ENCODE measurements around the gene U2SURP. TPM values are rescaled to one million over a fixed set of nuclear protein-coding genes. Genes with fewer than 3 reads are reported as not detected.

Gene U2SURP
- total and polyA plus RNA-seq, 9 donors, result 53.2 to 91.8 (median 77.0) TPM

GRCh38 chr3:143081365-143081764 lies 80.0 kb downstream of the U2SURP start:
- Histone ChIP-seq H3K4me1 (ENCODE audit: control insufficient read depth, insufficient read depth, low read length) (no peaks in the 10 kb centered on the region), H3K4me3 (ENCODE audit: low read length) (no peak overlapping the region), H3K9me3 (replicated peaks; ENCODE audit: control insufficient read depth, low read depth, low read length) (no peaks in the 10 kb centered on the region), H3K27me3 (ENCODE audit: control insufficient read depth, insufficient read depth, low read length) (no peaks in the 10 kb centered on the region), H3K27ac (ENCODE audit: low read length) (no peak overlapping the region), H3K36me3 (ENCODE audit: control insufficient read depth, insufficient read depth, low read length) (no peaks in the 10 kb centered on the region)
- WGBS (ENCODE audit: insufficient coverage), result no CpG with 5 or more reads among the region's 1 CpG
- no peak for DNase-seq

- no peaks in the 10 kb centered on the region for H3K27me3 ChIP-seq (ENCODE audit: control insufficient read depth, insufficient read depth, low read length)
- DNase-seq, result no peak
- no peak overlapping the region for H3K27ac ChIP-seq (ENCODE audit: low read length)
- whole genome bisulfite sequencing (ENCODE audit: insufficient coverage), result 84% methylated on average over 16 of the region's 19 CpGs
- no peak overlapping the region for H3K4me3 ChIP-seq (ENCODE audit: low read length)
- no peaks in the 10 kb centered on the region for H3K4me1 ChIP-seq (ENCODE audit: control insufficient read depth, insufficient read depth, low read length)
- H3K9me3 ChIP-seq (replicated peaks; ENCODE audit: control insufficient read depth, low read depth, low read length), result no peaks in the 10 kb centered on the region
- no peaks in the 10 kb centered on the region for H3K36me3 ChIP-seq (ENCODE audit: control insufficient read depth, insufficient read depth, low read length)
Observed at GRCh38 chr3:143081844-143082778, 80.7 kb downstream of the U2SURP start.

GRCh38 chr3:143083781-143084180 lies 82.4 kb downstream of the U2SURP start:
- H3K9me3 ChIP-seq (replicated peaks; ENCODE audit: control insufficient read depth, low read depth, low read length), result no peaks in the 10 kb centered on the region
- H3K27ac ChIP-seq (ENCODE audit: low read length), result no peak overlapping the region
- no peaks in the 10 kb centered on the region for H3K27me3 ChIP-seq (ENCODE audit: control insufficient read depth, insufficient read depth, low read length)
- DNase-seq, result no peak
- no peaks in the 10 kb centered on the region for H3K36me3 ChIP-seq (ENCODE audit: control insufficient read depth, insufficient read depth, low read length)
- 100% methylated on average over 1 of the region's 3 CpGs for WGBS (ENCODE audit: insufficient coverage)
- no peaks in the 10 kb centered on the region for H3K4me1 ChIP-seq (ENCODE audit: control insufficient read depth, insufficient read depth, low read length)
- H3K4me3 ChIP-seq (ENCODE audit: low read length), result no peak overlapping the region

GRCh38 chr3:143084856-143085731 lies 83.7 kb downstream of the U2SURP start:
- 83% methylated on average over 9 of the region's 17 CpGs for WGBS (ENCODE audit: insufficient coverage)
- Histone ChIP-seq H3K27me3 (ENCODE audit: control insufficient read depth, insufficient read depth, low read length) (no peaks in the 10 kb centered on the region), H3K36me3 (ENCODE audit: control insufficient read depth, insufficient read depth, low read length) (no peaks in the 10 kb centered on the region), H3K27ac (ENCODE audit: low read length) (no peak overlapping the region), H3K9me3 (replicated peaks; ENCODE audit: control insufficient read depth, low read depth, low read length) (no peaks in the 10 kb centered on the region), H3K4me1 (ENCODE audit: control insufficient read depth, insufficient read depth, low read length) (no peaks in the 10 kb centered on the region), H3K4me3 (ENCODE audit: low read length) (no peak overlapping the region)
- peak; percentile 40 for DNase-seq

- H3K4me3 ChIP-seq (ENCODE audit: low read length), result no peak overlapping the region
- no CpG with 5 or more reads among the region's 1 CpG for WGBS (ENCODE audit: insufficient coverage)
- H3K36me3 ChIP-seq (ENCODE audit: control insufficient read depth, insufficient read depth, low read length), result no peaks in the 10 kb centered on the region
- no peak overlapping the region for H3K27ac ChIP-seq (ENCODE audit: low read length)
- no peaks in the 10 kb centered on the region for H3K27me3 ChIP-seq (ENCODE audit: control insufficient read depth, insufficient read depth, low read length)
- no peak for DNase-seq
- H3K4me1 ChIP-seq (ENCODE audit: control insufficient read depth, insufficient read depth, low read length), result peaks cover 10% of the 10 kb centered on the region
- no peaks in the 10 kb centered on the region for H3K9me3 ChIP-seq (replicated peaks; ENCODE audit: control insufficient read depth, low read depth, low read length)
Observed at GRCh38 chr3:143088835-143089234, 87.5 kb downstream of the U2SURP start.

GRCh38 chr3:143089965-143090364 lies 88.6 kb downstream of the U2SURP start:
- Histone ChIP-seq H3K9me3 (replicated peaks; ENCODE audit: control insufficient read depth, low read depth, low read length) (no peaks in the 10 kb centered on the region), H3K27me3 (ENCODE audit: control insufficient read depth, insufficient read depth, low read length) (no peaks in the 10 kb centered on the region), H3K4me1 (ENCODE audit: control insufficient read depth, insufficient read depth, low read length) (peaks cover 10% of the 10 kb centered on the region), H3K4me3 (ENCODE audit: low read length) (no peak overlapping the region), H3K27ac (ENCODE audit: low read length) (no peak overlapping the region), H3K36me3 (ENCODE audit: control insufficient read depth, insufficient read depth, low read length) (no peaks in the 10 kb centered on the region)
- WGBS (ENCODE audit: insufficient coverage), result no CpG with 5 or more reads among the region's 4 CpGs
- no peak for DNase-seq

GRCh38 chr3:143090486-143090885 lies 89.1 kb downstream of the U2SURP start:
- DNase-seq, result peak; percentile 72
- Histone ChIP-seq H3K4me3 (ENCODE audit: low read length) (no peak overlapping the region), H3K27me3 (ENCODE audit: control insufficient read depth, insufficient read depth, low read length) (no peaks in the 10 kb centered on the region)

GRCh38 chr3:143090976-143091837 lies 89.8 kb downstream of the U2SURP start:
- H3K4me1 ChIP-seq (ENCODE audit: control insufficient read depth, insufficient read depth, low read length), result peaks cover 10% of the 10 kb centered on the region
- H3K27ac ChIP-seq (ENCODE audit: low read length), result no peak overlapping the region
- no peaks in the 10 kb centered on the region for H3K27me3 ChIP-seq (ENCODE audit: control insufficient read depth, insufficient read depth, low read length)
- peak; percentile 24 for DNase-seq
- no peak overlapping the region for H3K4me3 ChIP-seq (ENCODE audit: low read length)
- 91% methylated on average over 5 of the region's 9 CpGs for WGBS (ENCODE audit: insufficient coverage)
- no peaks in the 10 kb centered on the region for H3K36me3 ChIP-seq (ENCODE audit: control insufficient read depth, insufficient read depth, low read length)
- peaks cover 4% of the 10 kb centered on the region for H3K9me3 ChIP-seq (replicated peaks; ENCODE audit: control insufficient read depth, low read depth, low read length)

More at GRCh38 chr3:143090486-143090885, 89.1 kb downstream of the U2SURP start:
- Histone ChIP-seq H3K9me3 (replicated peaks; ENCODE audit: control insufficient read depth, low read depth, low read length) (no peaks in the 10 kb centered on the region), H3K27ac (ENCODE audit: low read length) (no peak overlapping the region), H3K36me3 (ENCODE audit: control insufficient read depth, insufficient read depth, low read length) (no peaks in the 10 kb centered on the region), H3K4me1 (ENCODE audit: control insufficient read depth, insufficient read depth, low read length) (peaks cover 10% of the 10 kb centered on the region)
- 33% methylated on average over 4 of the region's 5 CpGs for WGBS (ENCODE audit: insufficient coverage)

GRCh38 chr3:143092191-143092590 lies 90.8 kb downstream of the U2SURP start:
- H3K36me3 ChIP-seq (ENCODE audit: control insufficient read depth, insufficient read depth, low read length), result no peaks in the 10 kb centered on the region
- H3K9me3 ChIP-seq (replicated peaks; ENCODE audit: control insufficient read depth, low read depth, low read length), result peaks cover 4% of the 10 kb centered on the region
- no peaks in the 10 kb centered on the region for H3K27me3 ChIP-seq (ENCODE audit: control insufficient read depth, insufficient read depth, low read length)
- WGBS (ENCODE audit: insufficient coverage), result 83% methylated on average over 1 of the region's 1 CpG
- peaks cover 10% of the 10 kb centered on the region for H3K4me1 ChIP-seq (ENCODE audit: control insufficient read depth, insufficient read depth, low read length)
- H3K27ac ChIP-seq (ENCODE audit: low read length), result no peak overlapping the region
- no peak for DNase-seq
- H3K4me3 ChIP-seq (ENCODE audit: low read length), result no peak overlapping the region
